ENCODE data around the gene ORAI2. TPM values are rescaled to one million over a fixed set of nuclear protein-coding genes. Genes with fewer than 3 reads are reported as not detected.

ORAI2 gene
- 60.6 and 61.8 TPM in 2 replicates for total RNA-seq

DNA sequence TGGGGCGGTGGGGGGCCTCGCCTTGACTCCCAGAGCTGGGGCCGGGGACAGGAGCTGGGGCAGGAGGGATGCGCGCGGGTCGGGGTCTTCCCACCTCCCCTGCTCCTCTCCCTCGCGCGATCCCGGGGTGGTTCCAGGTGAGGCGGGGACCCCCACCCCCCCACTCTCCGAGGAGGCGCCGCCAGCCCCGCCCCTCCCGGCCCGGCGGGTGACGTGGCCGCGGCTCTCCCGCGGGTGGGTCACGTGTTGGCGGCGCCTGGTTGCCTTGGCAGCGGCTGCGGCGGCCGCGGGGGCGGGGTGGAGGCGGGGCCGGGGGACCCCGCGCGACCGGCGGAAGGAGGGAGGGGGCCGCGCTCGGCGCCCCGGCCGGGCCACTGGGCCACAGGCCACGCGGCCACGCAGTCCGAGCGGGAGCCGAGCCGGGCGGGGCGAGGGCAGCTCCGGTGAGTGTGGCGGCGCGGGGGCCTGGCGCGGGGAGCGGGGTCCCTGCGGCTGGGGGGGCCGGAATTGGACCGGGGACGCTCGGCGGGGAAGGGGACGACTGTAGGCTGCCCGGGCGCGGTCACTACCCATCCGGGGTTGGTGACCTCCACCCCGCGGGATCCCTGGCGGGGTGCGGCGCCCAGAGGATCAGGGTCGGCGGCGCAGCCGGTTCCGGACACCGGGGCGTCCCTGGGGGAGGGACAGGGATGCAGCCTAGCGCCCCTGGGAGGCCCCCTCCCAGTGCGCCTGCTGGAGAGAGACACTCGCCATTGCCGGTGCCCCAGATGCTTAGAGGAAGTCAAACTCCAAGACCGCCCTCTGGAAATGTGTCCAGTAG is at the start of gene ORAI2:
TSS of gene ORAI2 (plus strand) at position 357 of the 820 bp plus-strand sequence. CDS start 5,382 bp downstream, outside the sequence.

DNA sequence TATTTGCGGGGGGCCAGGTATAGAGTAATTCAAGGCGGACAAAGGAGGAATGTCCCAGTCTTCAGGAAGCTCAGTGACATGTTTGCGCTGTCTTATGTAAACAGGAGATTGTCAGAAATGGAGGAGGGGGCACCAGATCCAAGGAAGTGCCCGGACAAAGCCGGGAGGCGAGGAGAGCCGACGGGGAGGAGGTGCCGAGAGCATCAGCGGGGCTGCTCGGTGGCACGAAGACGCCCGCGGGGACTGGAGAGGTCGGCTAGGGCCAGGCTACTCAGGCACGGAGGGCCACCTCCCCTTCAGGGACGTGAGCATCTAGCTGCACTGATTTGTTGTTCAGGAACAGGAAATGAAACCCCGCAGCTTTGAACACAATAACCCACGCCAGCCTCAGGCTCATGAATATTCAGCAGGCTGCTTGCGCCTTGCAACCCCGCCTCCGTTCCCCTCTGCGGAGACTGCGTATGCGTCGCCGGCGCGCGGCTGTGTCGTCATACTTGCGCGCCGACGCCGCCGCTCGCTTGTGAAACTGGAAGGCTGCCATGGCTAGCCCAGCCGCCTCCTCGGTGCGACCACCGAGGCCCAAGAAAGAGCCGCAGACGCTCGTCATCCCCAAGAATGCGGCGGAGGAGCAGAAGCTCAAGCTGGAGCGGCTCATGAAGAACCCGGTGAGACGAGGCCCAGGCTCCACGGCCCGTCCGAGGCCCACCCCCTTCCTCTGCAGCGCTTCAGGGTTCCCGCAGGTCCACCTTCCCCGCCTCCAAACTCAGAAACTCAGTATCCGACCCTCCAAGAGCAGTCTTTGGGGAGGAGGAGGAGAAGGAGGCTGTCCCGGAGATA is 37.3 kb upstream of the ORAI2 start, which contains the start of gene PRKRIP1:
TSS of gene PRKRIP1 (plus strand) at position 491 of the 837 bp plus-strand sequence. CDS start at position 540, 49 bp downstream.

DNA sequence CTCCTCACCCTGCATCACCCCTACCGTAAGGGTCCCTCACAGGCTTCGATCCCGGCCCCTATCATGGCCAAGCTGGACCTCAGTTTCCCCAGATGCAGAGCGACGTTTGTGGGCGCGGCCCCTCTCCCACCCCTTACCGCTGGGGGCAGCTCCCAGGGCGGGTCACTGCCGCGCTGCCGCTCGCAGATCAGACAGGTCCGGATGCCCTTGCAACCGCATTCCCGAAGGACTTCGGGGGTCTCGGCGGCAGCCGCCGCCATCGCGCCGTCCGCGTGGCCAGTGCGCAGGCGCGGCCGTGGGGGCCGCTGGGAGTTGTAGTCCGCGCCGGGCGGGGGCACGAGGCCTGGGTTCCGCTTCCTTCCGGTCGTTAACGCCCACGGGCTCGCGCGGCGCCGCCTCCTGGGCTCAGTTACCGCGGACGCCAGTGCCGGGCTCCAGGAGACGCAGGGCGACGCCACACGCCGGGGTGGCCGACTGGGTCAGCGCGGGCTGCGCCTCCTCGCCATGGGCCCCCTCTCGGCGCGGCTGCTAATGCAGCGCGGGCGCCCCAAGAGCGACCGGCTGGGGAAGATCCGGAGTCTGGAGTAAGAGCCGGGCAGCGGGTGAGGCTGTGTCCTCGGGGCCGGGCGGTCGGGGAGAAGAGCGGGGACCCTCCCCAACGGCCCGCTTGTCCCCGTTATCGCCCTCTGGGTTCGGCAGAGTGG is 31.4 kb downstream of the ORAI2 start, which contains the start of the genes ALKBH4 and LRWD1:
TSS of gene ALKBH4 (minus strand) at position 287 of the 704 bp plus-strand sequence. CDS start at position 260, 27 bp downstream.
TSS of gene LRWD1 (plus strand) at position 408 of the 704 bp plus-strand sequence. CDS start at position 505, 97 bp downstream.

DNA sequence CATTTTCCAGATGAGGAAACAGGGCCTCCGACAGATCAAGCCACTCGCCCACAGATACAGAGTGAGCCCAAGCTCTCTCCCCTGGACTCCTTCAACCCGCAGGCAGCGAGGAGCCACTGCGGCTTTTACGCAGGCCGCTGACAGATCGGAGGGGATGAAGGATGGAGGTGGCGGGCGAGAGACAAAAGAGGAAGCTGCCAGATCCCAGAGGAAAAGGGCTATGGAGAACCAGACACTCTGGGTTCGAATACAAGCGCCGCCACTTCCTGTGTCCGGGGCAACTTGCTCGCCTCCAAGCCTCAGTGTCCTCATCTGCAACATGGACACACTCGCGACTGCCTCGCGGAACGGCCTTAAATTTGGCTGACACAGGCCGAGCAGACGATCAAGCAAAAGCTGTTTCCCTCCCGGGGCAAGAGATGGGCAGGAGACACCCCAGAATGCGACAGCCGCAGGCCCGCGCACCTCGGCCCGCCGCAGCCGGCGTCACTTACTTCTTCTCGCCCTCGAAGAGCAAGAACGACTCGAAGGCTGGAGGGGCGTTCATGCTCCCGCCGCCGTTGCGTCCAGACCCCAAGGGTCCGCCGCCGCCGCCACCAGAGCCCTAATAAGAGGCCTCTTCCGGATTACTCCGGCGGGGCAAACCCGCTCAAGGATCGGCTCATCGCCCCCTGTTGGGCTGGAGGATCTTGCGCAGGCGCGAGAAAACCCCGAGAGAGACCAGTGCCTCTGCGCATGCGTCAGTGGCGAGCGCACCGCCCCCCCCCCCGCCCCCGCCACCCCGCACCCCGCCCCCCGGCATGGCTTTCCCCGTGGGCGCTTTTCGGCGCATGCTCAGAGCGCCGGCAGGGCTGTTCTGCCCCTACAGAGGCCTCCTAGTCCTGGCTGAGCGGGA is 45.2 kb downstream of the ORAI2 start, which contains the start of gene POLR2J:
TSS of gene POLR2J (minus strand) at position 609 of the 895 bp plus-strand sequence. CDS start at position 547, 62 bp downstream.

Other genes starting within 250 kb of the ORAI2 start
- 3.6 and 4.1 TPM in 2 replicates for gene SH2B2, start 146.7 kb upstream of the ORAI2 start, total RNA-seq
- gene SPDYE6, start 77.1 kb upstream of the ORAI2 start, total RNA-seq = not detected in 2 replicates
- gene PRKRIP1, start 37.2 kb upstream of the ORAI2 start, total RNA-seq = 9.1 and 16.4 TPM in 2 replicates
- 22.2 and 27.6 TPM in 2 replicates for gene ALKBH4, start 31.3 kb downstream of the ORAI2 start, total RNA-seq
- 28.1 and 32.8 TPM in 2 replicates for gene LRWD1, start 31.4 kb downstream of the ORAI2 start, total RNA-seq
- gene POLR2J, start 45.3 kb downstream of the ORAI2 start, total RNA-seq = 50.3 and 62.1 TPM in 2 replicates
- gene RASA4B, start 84.2 kb downstream of the ORAI2 start, total RNA-seq = 0.81 and 26.1 TPM in 2 replicates
- 0.98 and 10.5 TPM in 2 replicates for gene UPK3BL2, start 110.1 kb downstream of the ORAI2 start, total RNA-seq
- gene SPDYE2, start 117.7 kb downstream of the ORAI2 start, total RNA-seq = not detected in 2 replicates
- 6.8 and 51.0 TPM in 2 replicates for gene POLR2J3, start 139.0 kb downstream of the ORAI2 start, total RNA-seq
- 3.4 and 16.2 TPM in 2 replicates for gene RASA4, start 183.2 kb downstream of the ORAI2 start, total RNA-seq
- 8.6 and 50.1 TPM in 2 replicates for gene UPK3BL1, start 209.2 kb downstream of the ORAI2 start, total RNA-seq
- not detected in 2 replicates for gene SPDYE2B, start 216.7 kb downstream of the ORAI2 start, total RNA-seq
- gene POLR2J2, start 238.1 kb downstream of the ORAI2 start, total RNA-seq = 0.33 and 2.7 TPM in 2 replicates